ENCODE measurements around the gene PRDM11. TPM values are rescaled to one million over a fixed set of nuclear protein-coding genes. Genes with fewer than 3 reads are reported as not detected.

The PRDM11 gene
- total and polyA plus RNA-seq, 10 of the 15 experiments (the other 5 are each of a cell fraction or from before 2014, with no cell fraction given): 0.03 to 2.4 (median 0.53) TPM

DNA sequence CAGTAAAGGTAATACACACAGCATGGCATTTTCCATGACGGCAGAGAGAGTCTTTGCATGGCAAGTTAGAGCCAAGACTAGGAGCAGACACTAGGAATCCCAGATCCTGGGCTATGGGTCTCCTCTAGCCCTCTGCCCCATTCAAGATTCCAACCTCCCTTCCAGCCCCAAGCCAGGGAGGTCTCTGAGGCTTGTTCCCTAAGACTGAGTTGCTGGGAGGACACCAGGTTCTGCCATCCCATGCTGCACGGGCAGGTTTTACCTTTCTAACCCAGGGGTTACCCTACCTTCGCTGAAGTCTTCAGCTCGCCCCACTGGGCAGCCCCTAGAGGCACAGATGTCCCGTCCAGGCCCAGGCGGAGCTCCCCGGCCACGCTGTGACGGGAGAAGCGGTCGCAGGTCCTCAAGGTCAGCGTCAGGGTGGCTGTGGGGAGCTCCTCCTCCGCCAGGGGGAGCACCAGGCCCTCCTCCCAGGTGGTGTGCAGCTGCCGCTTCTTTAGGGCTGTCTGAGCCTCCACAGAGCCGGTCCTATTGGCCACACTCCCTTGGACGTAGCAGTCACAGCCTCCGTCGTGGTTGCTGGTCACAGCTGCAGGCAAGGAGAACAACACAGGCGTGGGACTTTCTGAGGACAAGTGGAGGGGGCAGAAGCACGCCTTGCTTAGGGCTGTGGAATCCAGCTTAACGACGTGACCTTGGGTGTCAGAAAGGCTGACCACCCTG lies 105.9 kb downstream of the PRDM11 start:
- no peak overlapping the region for H3K9ac ChIP-seq (ENCODE audit: control insufficient read depth, insufficient read depth, low read length)
- H3K27me3 ChIP-seq (replicated peaks in 1 of 2; ENCODE audit: control insufficient read depth in 2 of 2, insufficient read depth in 2 of 2, low read length in 1 of 2): no peaks in the 10 kb centered on the region; a peak in 1 of 4 replicates
- H3K79me2 ChIP-seq (ENCODE audit: control insufficient read depth, insufficient read depth, low read length): no peaks in the 10 kb centered on the region
- CTCF ChIA-PET: interaction anchor here (1.1 to 1.6 kb wide), 7 partner anchors 10 to 80 kb away, joined by 3 to 9 read pairs (median 4); no protein-coding TSS in a partner anchor
- SMC1A ChIA-PET (ENCODE audit: uncharacterized antibody, unreplicated experiment): no interaction called here
- H3K4me1 ChIP-seq (ENCODE audit: control insufficient read depth, insufficient read depth, low read length): no peaks in the 10 kb centered on the region
- in situ Hi-C loops (cut with MboI): no loop called here
- POLR2A ChIA-PET: no interaction called here
- H3K9me3 ChIP-seq (replicated peaks; ENCODE audit: control insufficient read depth, insufficient read depth, low read length): no peaks in the 10 kb centered on the region
- DNase-seq (ENCODE audit: low read depth, low spot score): no peak
- H3K27ac ChIP-seq (ENCODE audit: control insufficient read depth, insufficient read depth): no peak overlapping the region
- H2AFZ ChIP-seq (ENCODE audit: control insufficient read depth, low read depth, low read length): no peak overlapping the region
- no peak overlapping the region for H3K4me3 ChIP-seq
- intact Hi-C loops (cut with micrococcal nuclease; ENCODE audit: unreplicated experiment): loop anchor here (1.0 to 2.0 kb wide), 2 partner anchors 41 to 80 kb away; no protein-coding TSS in a partner anchor
- FAIRE-seq: no peak
- peak; percentile 94 for ATAC-seq
- 6% methylated on average over 21 of the region's 22 CpGs for WGBS (ENCODE audit: insufficient coverage, insufficient replicate concordance, low lambda C conversion rate, missing lambda C conversion rate)
- H3K4me2 ChIP-seq (ENCODE audit: control insufficient read depth, insufficient read depth): no peak overlapping the region
- RAD21 ChIA-PET (ENCODE audit: unreplicated experiment): no interaction called here
- no TSS peak for BruUV-seq (replicated peaks)
- H3K36me3 ChIP-seq (ENCODE audit: control insufficient read depth in 2 of 2, insufficient read depth in 2 of 2, low read length in 1 of 2): no peaks in the 10 kb centered on the region
- H4K20me1 ChIP-seq (ENCODE audit: control insufficient read depth, insufficient read depth): no peaks in the 10 kb centered on the region
- TF ChIP-seq ZNF24 (IDR thresholded peaks at IDR 0.05): no peak
- TF ChIP-seq, protein P1, sequence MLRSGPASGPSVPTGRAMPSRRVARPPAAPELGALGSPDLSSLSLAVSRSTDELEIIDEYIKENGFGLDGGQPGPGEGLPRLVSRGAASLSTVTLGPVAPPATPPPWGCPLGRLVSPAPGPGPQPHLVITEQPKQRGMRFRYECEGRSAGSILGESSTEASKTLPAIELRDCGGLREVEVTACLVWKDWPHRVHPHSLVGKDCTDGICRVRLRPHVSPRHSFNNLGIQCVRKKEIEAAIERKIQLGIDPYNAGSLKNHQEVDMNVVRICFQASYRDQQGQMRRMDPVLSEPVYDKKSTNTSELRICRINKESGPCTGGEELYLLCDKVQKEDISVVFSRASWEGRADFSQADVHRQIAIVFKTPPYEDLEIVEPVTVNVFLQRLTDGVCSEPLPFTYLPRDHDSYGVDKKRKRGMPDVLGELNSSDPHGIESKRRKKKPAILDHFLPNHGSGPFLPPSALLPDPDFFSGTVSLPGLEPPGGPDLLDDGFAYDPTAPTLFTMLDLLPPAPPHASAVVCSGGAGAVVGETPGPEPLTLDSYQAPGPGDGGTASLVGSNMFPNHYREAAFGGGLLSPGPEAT (IDR thresholded peaks at IDR 0.05; ENCODE audit: low read depth): no peak
- TF ChIP-seq, protein P2, sequence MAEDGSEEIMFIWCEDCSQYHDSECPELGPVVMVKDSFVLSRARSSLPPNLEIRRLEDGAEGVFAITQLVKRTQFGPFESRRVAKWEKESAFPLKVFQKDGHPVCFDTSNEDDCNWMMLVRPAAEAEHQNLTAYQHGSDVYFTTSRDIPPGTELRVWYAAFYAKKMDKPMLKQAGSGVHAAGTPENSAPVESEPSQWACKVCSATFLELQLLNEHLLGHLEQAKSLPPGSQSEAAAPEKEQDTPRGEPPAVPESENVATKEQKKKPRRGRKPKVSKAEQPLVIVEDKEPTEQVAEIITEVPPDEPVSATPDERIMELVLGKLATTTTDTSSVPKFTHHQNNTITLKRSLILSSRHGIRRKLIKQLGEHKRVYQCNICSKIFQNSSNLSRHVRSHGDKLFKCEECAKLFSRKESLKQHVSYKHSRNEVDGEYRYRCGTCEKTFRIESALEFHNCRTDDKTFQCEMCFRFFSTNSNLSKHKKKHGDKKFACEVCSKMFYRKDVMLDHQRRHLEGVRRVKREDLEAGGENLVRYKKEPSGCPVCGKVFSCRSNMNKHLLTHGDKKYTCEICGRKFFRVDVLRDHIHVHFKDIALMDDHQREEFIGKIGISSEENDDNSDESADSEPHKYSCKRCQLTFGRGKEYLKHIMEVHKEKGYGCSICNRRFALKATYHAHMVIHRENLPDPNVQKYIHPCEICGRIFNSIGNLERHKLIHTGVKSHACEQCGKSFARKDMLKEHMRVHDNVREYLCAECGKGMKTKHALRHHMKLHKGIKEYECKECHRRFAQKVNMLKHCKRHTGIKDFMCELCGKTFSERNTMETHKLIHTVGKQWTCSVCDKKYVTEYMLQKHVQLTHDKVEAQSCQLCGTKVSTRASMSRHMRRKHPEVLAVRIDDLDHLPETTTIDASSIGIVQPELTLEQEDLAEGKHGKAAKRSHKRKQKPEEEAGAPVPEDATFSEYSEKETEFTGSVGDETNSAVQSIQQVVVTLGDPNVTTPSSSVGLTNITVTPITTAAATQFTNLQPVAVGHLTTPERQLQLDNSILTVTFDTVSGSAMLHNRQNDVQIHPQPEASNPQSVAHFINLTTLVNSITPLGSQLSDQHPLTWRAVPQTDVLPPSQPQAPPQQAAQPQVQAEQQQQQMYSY (CRISPR knock-in tag; IDR thresholded peaks at IDR 0.05): no peak
- TF ChIP-seq FOXM1 (IDR thresholded peaks at IDR 0.05; ENCODE audit: low read depth, low read length): no peak
- TF ChIP-seq, protein P3, sequence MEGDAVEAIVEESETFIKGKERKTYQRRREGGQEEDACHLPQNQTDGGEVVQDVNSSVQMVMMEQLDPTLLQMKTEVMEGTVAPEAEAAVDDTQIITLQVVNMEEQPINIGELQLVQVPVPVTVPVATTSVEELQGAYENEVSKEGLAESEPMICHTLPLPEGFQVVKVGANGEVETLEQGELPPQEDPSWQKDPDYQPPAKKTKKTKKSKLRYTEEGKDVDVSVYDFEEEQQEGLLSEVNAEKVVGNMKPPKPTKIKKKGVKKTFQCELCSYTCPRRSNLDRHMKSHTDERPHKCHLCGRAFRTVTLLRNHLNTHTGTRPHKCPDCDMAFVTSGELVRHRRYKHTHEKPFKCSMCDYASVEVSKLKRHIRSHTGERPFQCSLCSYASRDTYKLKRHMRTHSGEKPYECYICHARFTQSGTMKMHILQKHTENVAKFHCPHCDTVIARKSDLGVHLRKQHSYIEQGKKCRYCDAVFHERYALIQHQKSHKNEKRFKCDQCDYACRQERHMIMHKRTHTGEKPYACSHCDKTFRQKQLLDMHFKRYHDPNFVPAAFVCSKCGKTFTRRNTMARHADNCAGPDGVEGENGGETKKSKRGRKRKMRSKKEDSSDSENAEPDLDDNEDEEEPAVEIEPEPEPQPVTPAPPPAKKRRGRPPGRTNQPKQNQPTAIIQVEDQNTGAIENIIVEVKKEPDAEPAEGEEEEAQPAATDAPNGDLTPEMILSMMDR (IDR thresholded peaks at IDR 0.05 in 2 of 3, conservative IDR thresholded peaks at IDR 0.05 in 1 of 3; ENCODE audit: control insufficient read depth in 2 of 3, extremely low read depth in 1 of 3, insufficient read depth in 1 of 3, low read depth in 3 of 3, low read length in 3 of 3): peak; percentile 58 to 73 (median 68); a peak in 5 of 6 replicates
- TF ChIP-seq NFYA (IDR thresholded peaks at IDR 0.05; ENCODE audit: borderline replicate concordance, low read depth, low read length): no peak
- TF ChIP-seq, protein P4, sequence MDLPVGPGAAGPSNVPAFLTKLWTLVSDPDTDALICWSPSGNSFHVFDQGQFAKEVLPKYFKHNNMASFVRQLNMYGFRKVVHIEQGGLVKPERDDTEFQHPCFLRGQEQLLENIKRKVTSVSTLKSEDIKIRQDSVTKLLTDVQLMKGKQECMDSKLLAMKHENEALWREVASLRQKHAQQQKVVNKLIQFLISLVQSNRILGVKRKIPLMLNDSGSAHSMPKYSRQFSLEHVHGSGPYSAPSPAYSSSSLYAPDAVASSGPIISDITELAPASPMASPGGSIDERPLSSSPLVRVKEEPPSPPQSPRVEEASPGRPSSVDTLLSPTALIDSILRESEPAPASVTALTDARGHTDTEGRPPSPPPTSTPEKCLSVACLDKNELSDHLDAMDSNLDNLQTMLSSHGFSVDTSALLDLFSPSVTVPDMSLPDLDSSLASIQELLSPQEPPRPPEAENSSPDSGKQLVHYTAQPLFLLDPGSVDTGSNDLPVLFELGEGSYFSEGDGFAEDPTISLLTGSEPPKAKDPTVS (IDR thresholded peaks at IDR 0.05; ENCODE audit: low read depth, low read length): no peak
- no peak for TF ChIP-seq SPI1 (IDR thresholded peaks at IDR 0.05; ENCODE audit: borderline replicate concordance, insufficient read depth, low read depth, low read length)
- TF ChIP-seq RFX5 (IDR thresholded peaks at IDR 0.05; ENCODE audit: low read depth, low read length): no peak
- TF ChIP-seq IRF4 (IDR thresholded peaks at IDR 0.05; ENCODE audit: low read depth, low read length): no peak
- TF ChIP-seq PAX5 (IDR thresholded peaks at IDR 0.05; ENCODE audit: borderline replicate concordance, low read depth, low read length): no peak
